Heart left ventricle (tissue), 16 donors: ENCODE data around the gene MED27. TPM values are rescaled to one million over a fixed set of nuclear protein-coding genes. Genes with fewer than 3 reads are reported as not detected.

Experiments used
- ATAC-seq, 4 donors: fragments of 200-7000 bp; cut with Tn5 transposase; one replicate each; pipeline ENCODE4 v1.9.1; 2020 to 2022; ENCODE audit warnings: moderate library complexity in 4 of 4, mild to moderate bottlenecking in 3 of 4, moderate number of reproducible peaks in 1 of 4
- DNase-seq, 5 donors: peaks; one replicate each; pipeline ENCODE4 v3.0.0-alpha.2; 2020
- H3K27ac ChIP-seq, 12 donors: fragments of 200-600 bp; sonication (generic) in 4 of 12; one replicate each; pipeline versions ENCODE4 v1.5.0 to v1.8.0; 2016 to 2022; ENCODE audit warnings: mild to moderate bottlenecking in 2 of 12
- H3K27me3 ChIP-seq, 9 donors: fragments of 200-600 bp; sonication (generic) in 2 of 9; one replicate each; pipeline versions ENCODE4 v1.5.1 to v1.8.0; 2016 to 2022; ENCODE audit warnings: mild to moderate bottlenecking in 3 of 9
- H3K36me3 ChIP-seq, 9 donors: fragments of 200-600 bp; sonication (generic) in 2 of 9; one replicate each; pipeline versions ENCODE4 v1.5.0 to v1.8.0; 2018 to 2022; ENCODE audit warnings: mild to moderate bottlenecking in 2 of 9
- H3K4me1 ChIP-seq, 12 donors: fragments of 200-600 bp; sonication (generic) in 4 of 12; one replicate each; pipeline versions ENCODE4 v1.5.0 to v1.8.0; 2016 to 2022; ENCODE audit warnings: mild to moderate bottlenecking in 3 of 12
- H3K4me3 ChIP-seq, 12 donors: fragments of 200-600 bp; sonication (generic) in 4 of 12; one replicate each; pipeline versions ENCODE4 v1.5.0 to v1.8.0; 2017 to 2022; ENCODE audit warnings: mild to moderate bottlenecking in 9 of 12, moderate library complexity in 4 of 12
- H3K9me3 ChIP-seq, 12 donors: fragments of 200-600 bp; sonication (generic) in 4 of 12; one replicate each; pipeline versions ENCODE4 v1.5.0 to v1.8.0; 2016 to 2022; ENCODE audit warnings: mild to moderate bottlenecking in 1 of 12
- POLR2A ChIP-seq, 2 donors: fragments of 450-650 bp; IDR thresholded peaks; one replicate each; pipeline ENCODE4 v1.6.1; 2017; ENCODE audit warnings: antibody characterized with exemption in 2 of 2, mild to moderate bottlenecking in 2 of 2, moderate library complexity in 2 of 2
- WGBS, 4 donors: extraction: QIAGEN DNeasy Blood & Tissue Kit in 2 of 4; methylation state at CpG; one replicate each; pipeline versions ENCODE4 v1.1.5 to v1.1.7; 2013 to 2018; 5-methylcytosine and 5-hydroxymethylcytosine counted together
- intact Hi-C, 10 donors: fragments of 100-400 bp; cut with DNase I; formaldehyde crosslinking; loops; one replicate each; pipeline versions ENCODE4 v1.11.1 to v1.14.2; 2022
- polyA plus RNA-seq, 2 donors: library from polyadenylated mRNA; stranded (reverse); fragments of 200-250 nt; gene quantifications; one replicate each; pipeline ENCODE4 v1.2.3, GENCODE V29; 2013
- total RNA-seq, 9 donors: library from RNA; depleted of rRNA in 2 of 9; stranded (reverse); fragments of >200 nt in 2 of 9; fragmentation: NEBNext Ultra II Directional in 3 of 9; extraction: Animal tissue kit (Norgen Biotek cat#: 25700) in 3 of 9; gene quantifications; one replicate each; pipeline versions ENCODE4 v1.1.0 to v1.2.4, GENCODE V29; 2016 to 2023
- TF ChIP-seq, protein P1 (sequence below), 12 donors: fragments of 200-600 bp; sonication (generic) in 4 of 12; IDR thresholded peaks; one replicate each; pipeline versions ENCODE4 v1.5.0 to v1.8.0; 2018 to 2022; ENCODE audit warnings: antibody characterized with exemption in 12 of 12, mild to moderate bottlenecking in 5 of 12
- donor health status: ischemic (EF 13 %, LVEDD 7.1; RV severe dilation, severe dysfunction).
- donor health status: healthy with polysubstance abuse.
- donor health status: DM: no; HTN: yes; CAD: no.
- donor health status: DM: no; HTN: no; CAD: no.
- donor health status: ischemic (EF 25% LVEDD 6.9; RV normal size, moderate dysfunction).
- donor health status: ischemic (EF 25% LVEDD 5.7; RV mildly dilated, moderate dysfunction).
- donor health status: healthy.
- donor health status: DM: yes; HTN: yes; CAD: no.
- donor health status: ischemic (EF 35%, LVEDD 5.7; RV mildly dilated, moderate dysfunction).
- donor health status: nonischemic (EF 11% LVEDD 7.7; RV severe dilation, severe dysfunction).
- donor health status: DM: yes; HTN: yes; CAD: no.
- donor health status: PGD.
- donor health status: ischemic (EF 29% LVEDD 5.4; RV normal size, mild dysfunction).
- donor health status: nonischemic (EF 23%, LVEDD 6.1; RV moderate dilation, normal function).

The MED27 gene
- total and polyA plus RNA-seq, 11 donors = 14.3 to 23.0 (median 15.6) TPM

DNA sequence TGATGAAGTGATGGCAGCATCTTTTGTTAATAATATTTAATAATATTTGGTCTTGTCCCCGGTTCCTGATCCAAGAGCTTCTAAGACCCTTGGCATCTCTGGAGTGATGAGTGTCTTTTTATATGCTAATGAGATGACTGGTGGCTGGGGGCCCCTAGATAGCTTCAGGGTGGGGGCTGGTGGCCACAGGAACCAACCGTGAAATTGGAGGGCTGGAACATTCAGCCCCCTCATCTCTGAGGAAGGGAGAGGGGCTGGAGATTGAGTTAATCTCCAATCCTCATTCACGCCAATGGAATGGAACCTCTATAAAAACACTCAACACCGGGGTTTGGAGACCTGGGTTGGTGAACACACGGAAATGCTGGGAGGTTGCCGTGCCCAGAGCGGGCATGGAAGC is 261.6 kb downstream of the MED27 start:
- peaks cover 0 to 23% (median 9%) of the 10 kb centered on the region in 9 donors for H3K27me3 ChIP-seq
- H3K36me3 ChIP-seq = no peaks in the 10 kb centered on the region
- no peak for TF ChIP-seq POLR2A (IDR thresholded peaks at IDR 0.05)
- TF ChIP-seq, protein P1, sequence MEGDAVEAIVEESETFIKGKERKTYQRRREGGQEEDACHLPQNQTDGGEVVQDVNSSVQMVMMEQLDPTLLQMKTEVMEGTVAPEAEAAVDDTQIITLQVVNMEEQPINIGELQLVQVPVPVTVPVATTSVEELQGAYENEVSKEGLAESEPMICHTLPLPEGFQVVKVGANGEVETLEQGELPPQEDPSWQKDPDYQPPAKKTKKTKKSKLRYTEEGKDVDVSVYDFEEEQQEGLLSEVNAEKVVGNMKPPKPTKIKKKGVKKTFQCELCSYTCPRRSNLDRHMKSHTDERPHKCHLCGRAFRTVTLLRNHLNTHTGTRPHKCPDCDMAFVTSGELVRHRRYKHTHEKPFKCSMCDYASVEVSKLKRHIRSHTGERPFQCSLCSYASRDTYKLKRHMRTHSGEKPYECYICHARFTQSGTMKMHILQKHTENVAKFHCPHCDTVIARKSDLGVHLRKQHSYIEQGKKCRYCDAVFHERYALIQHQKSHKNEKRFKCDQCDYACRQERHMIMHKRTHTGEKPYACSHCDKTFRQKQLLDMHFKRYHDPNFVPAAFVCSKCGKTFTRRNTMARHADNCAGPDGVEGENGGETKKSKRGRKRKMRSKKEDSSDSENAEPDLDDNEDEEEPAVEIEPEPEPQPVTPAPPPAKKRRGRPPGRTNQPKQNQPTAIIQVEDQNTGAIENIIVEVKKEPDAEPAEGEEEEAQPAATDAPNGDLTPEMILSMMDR (IDR thresholded peaks at IDR 0.05) = no peak
- ATAC-seq (no peak), DNase-seq (no peak)
- no peak overlapping the region for H3K4me3 ChIP-seq
- WGBS, 4 donors = 74 to 83% (median 76%) methylated on average over 7 of the region's 7 CpGs
- no peak overlapping the region for H3K27ac ChIP-seq
- H3K9me3 ChIP-seq = no peaks in the 10 kb centered on the region
- intact Hi-C loops = no loop called here
- no peaks in the 10 kb centered on the region for H3K4me1 ChIP-seq

DNA sequence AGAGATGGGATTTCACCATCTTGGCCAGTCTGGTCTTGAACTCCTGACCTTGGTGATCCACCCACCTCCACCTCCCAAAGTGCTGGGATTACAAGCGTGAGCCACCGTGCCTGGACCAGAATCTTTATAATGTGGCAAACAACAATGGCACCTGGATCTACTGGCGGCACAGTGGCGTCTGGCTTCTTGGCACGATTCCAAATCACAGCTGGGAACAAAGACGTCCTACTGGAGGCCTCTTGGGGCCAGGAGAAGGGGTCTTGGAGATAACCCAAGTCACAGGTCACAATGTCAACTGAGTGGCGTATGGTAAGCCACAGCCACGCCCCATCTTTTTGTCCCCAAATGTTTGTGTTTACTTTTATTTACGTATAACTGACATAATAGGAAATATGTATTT is 262.0 kb downstream of the MED27 start:
- ATAC-seq = no peak
- 28 to 39% (median 36%) methylated on average over 7 to 9 of the region's 9 CpGs for WGBS, 4 donors
- H3K27ac ChIP-seq = no peak overlapping the region
- H3K36me3 ChIP-seq = no peaks in the 10 kb centered on the region
- no peak overlapping the region for H3K4me3 ChIP-seq
- H3K27me3 ChIP-seq = peaks cover 0 to 23% (median 9%) of the 10 kb centered on the region in 9 donors
- DNase-seq = no peak
- no peaks in the 10 kb centered on the region for H3K9me3 ChIP-seq
- H3K4me1 ChIP-seq = no peaks in the 10 kb centered on the region
- intact Hi-C loops = no loop called here
- TF ChIP-seq POLR2A (IDR thresholded peaks at IDR 0.05) = no peak
- TF ChIP-seq, protein P1 (IDR thresholded peaks at IDR 0.05) = no peak

DNA sequence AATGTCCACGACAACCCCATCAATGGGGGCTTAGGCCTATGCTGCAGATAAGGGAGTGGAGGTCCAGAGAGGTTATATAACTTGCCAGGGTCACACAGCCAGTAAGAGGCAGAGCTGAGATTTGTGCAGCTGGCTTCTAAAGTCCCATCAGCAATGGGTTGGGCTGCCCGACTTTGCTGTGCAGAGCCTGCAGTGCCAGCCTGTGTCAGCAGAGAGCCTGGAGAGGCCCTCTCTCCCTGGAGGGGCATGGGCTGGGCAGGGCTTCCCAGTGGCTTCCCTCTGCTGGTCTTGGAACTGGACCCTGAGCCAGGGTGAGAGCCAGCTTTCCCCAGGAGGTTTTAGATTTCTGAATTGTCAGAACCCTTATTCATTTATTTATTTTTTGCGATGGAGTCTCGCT is 262.6 kb downstream of the MED27 start:
- ATAC-seq (no peak), DNase-seq (no peak)
- peaks cover 0 to 29% (median 14%) of the 10 kb centered on the region in 9 donors for H3K27me3 ChIP-seq
- WGBS, 4 donors = 75 to 83% (median 82%) methylated on average over 4 of the region's 4 CpGs
- intact Hi-C loops = no loop called here
- no peak overlapping the region for H3K27ac ChIP-seq
- no peaks in the 10 kb centered on the region for H3K4me1 ChIP-seq
- no peaks in the 10 kb centered on the region for H3K36me3 ChIP-seq
- no peaks in the 10 kb centered on the region for H3K9me3 ChIP-seq
- H3K4me3 ChIP-seq = no peak overlapping the region
- TF ChIP-seq, protein P1 (IDR thresholded peaks at IDR 0.05) = no peak
- TF ChIP-seq POLR2A (IDR thresholded peaks at IDR 0.05) = no peak

DNA sequence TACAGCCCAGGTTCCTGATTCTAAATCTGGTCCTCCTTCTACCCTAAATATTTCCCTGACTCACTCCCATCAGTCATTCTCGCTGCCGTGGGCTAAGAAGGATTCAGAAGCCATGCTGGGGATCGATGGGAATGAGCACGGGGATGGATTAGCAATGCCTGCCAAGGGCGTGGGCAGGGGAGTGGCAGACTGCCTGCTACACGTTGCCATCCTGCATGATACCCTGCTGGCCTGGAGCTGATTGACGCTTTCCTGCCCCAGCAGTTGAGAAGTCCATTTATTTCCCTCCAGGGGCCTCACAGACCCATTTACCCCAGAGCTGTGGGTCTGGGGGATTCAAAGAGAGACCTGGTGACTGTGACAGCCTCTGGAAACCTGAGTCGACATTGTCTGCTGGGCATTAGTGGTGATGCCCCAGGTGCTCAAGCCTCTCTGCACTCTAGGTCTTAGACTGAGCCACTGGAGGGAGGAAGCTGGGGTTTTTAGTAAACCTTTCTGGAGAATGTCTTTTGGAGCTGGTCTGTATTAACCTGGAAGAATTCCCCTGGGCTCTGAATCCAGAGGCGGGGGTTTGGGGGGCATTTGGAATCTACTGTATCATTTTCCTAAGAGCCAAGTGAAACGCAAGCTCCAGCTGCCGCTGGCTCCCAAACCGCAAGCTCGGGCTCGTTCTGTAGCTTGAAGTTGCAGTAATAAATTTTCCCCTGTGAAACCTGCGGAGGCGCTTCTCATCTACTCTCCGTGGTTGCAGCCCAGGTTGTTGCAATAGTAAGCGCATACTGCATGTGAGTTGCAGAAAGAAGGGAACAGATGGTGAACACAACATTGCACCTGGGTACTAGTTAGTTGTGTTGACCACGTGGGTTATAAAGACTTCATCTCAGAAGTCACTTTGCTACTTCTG is 263.4 kb downstream of the MED27 start:
- TF ChIP-seq, protein P1 (IDR thresholded peaks at IDR 0.05) = no peak
- no peak for TF ChIP-seq POLR2A (IDR thresholded peaks at IDR 0.05)
- DNase-seq = no peak
- Histone ChIP-seq H3K9me3 (no peaks in the 10 kb centered on the region), H3K36me3 (no peaks in the 10 kb centered on the region), H3K27me3 (peaks cover 0 to 35% (median 14%) of the 10 kb centered on the region in 9 donors), H3K4me1 (no peaks in the 10 kb centered on the region), H3K4me3 (no peak overlapping the region), H3K27ac (no peak overlapping the region)
- WGBS, 4 donors = 58 to 63% (median 61%) methylated on average over 19 of the region's 19 CpGs
- intact Hi-C loops = no loop called here
- no peak for ATAC-seq
